NB4 (cell line): ENCODE measurements around the gene OR52B4.

Experiments used
- MAX ChIP-seq: IDR thresholded peaks from 2 replicates; pipeline ENCODE4 v1.6.1; 2011; ENCODE audit warnings: low read depth, low read length
- POLR2A ChIP-seq: IDR thresholded peaks from 2 replicates; pipeline ENCODE4 v1.6.1; 2011; ENCODE audit warnings: mild to moderate bottlenecking; ENCODE audit not compliant: insufficient read length; ENCODE audit errors: extremely low read depth
- TF ChIP-seq, protein P1 (sequence below): IDR thresholded peaks from one replicate; pipeline ENCODE4 v1.5.1; 2012; ENCODE audit warnings: low read depth, low read length

DNA sequence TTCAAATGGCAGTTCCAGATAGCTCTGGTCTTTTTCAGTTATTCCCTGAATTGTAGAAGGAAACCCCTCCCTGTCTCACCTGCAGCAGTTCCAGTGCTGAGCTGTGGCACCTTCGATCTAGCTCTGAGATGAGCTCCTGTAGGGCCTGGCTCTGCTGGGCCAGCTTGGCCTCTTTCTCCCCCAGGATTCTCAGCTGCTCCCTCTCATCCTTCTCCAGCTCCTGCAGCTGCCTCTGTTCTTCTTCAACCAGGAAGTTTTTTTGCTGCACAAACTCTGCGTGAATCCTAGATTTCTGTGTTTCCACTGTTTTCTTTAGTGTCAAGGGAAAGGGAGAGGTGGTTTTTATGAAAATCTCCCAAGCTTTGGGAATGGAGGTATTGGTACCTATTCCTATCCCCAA is 20.0 kb upstream of the OR52B4 start:
- TF ChIP-seq, protein P1, sequence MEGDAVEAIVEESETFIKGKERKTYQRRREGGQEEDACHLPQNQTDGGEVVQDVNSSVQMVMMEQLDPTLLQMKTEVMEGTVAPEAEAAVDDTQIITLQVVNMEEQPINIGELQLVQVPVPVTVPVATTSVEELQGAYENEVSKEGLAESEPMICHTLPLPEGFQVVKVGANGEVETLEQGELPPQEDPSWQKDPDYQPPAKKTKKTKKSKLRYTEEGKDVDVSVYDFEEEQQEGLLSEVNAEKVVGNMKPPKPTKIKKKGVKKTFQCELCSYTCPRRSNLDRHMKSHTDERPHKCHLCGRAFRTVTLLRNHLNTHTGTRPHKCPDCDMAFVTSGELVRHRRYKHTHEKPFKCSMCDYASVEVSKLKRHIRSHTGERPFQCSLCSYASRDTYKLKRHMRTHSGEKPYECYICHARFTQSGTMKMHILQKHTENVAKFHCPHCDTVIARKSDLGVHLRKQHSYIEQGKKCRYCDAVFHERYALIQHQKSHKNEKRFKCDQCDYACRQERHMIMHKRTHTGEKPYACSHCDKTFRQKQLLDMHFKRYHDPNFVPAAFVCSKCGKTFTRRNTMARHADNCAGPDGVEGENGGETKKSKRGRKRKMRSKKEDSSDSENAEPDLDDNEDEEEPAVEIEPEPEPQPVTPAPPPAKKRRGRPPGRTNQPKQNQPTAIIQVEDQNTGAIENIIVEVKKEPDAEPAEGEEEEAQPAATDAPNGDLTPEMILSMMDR, result no peak
- TF ChIP-seq POLR2A, result no peak
- TF ChIP-seq MAX, result no peak
